ENCODE data around the gene KRT16. TPM values are rescaled to one million over a fixed set of nuclear protein-coding genes. Genes with fewer than 3 reads are reported as not detected.
"Not testable (repeated sequence)": the region's sequence is repeated elsewhere in the genome, so short reads cannot be mapped to it uniquely, and the experiment has no call there.

The KRT16 gene
- polyA plus RNA-seq (ENCODE audit: insufficient read length in 4 of 4): under 1 TPM in 1 of 4 donors, not detected in 3; 0.09 TPM

DNA sequence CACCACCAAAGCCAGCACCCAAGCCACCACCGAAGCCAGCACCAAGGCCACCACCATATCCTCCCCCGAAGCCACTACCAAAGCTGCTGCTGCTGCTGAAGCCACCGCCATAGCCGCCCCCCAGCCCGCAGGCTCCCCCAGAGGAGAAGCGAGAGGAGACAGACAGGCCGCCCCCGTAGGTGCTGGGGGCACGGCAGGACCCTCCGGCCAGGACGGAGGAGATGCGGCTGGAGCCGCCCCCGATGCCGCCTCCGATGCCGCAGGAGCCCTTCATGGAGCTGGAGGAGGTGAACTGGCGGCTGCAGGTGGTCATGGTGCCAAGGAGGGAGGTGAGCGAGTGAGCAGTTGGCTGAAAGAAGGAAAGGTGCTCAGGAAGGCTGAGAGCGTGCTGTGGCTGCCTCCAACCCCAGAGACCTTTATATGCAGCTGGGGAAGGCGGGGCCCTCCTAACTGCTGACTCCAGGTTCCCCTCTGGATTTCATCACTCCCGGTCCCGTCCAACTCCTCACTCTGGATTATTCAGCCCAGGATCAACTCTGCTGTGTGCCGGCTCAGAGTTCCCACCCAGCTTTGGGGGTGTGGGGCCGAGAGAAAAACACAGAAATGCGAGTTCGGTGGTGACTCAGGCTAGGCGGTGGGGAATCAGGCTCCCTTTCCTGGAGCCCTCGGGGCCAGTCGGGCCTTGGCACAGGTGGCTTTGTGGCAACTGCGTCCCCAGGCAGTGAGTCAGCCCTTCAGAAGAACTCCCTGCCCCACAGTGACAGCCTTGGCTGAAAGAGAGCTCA lies at the start of gene KRT16:
KRT16 (minus strand) TSS at position 392 of the 785 bp plus-strand sequence; CDS start at position 313, 79 bp downstream.
- DNase-seq (ENCODE audit: low read depth in 4 of 4, low spot score in 3 of 4): not testable (repeated sequence)

GRCh38 chr17:41660221-41660711 lies 47.7 kb upstream of the KRT16 start:
- no peak for DNase-seq (ENCODE audit: low read depth in 4 of 4, low spot score in 3 of 4)

DNA sequence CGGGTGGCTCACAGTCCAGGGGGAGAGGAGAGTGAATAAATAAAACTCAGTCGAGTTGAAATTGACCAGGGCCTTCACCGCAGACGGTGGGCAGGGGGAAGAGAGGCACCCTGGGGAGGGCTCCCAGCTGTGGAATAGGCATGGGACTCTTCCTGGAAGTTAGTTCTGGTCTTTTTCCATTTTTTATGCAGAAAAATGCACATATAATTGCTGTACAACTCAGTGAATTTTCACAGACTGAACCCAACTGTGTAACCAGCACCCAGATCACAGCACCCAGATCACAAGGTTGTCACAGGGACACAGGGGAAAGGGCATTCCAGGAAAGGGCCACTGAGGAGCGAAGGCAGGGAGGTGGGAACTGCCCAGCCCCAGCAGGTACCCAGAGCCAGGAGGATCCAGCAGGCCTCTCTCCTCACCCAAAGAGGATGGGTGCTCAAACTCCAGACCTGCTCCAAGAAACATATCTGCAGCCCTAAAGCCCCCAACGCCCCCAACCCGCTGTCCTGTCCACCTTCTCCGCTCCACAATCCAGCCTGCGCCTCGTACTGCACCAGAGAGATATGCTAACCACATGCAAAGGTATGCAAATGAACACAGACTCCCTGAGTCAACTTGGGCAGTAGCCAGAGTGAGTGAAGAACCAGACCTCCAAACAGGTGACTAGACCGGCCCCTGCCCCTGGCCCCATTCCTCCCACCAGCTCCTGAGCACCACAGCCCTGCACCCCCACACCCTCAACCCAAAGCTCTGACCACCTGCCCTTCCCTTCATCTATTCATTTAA lies 47.1 kb upstream of the KRT16 start:
- no peak for DNase-seq (ENCODE audit: low read depth in 4 of 4, low spot score in 3 of 4)

- DNase-seq (ENCODE audit: low read depth in 4 of 4, low spot score in 3 of 4): no peak
Measured at GRCh38 chr17:41658846-41659245, 46.3 kb upstream of the KRT16 start.

DNA sequence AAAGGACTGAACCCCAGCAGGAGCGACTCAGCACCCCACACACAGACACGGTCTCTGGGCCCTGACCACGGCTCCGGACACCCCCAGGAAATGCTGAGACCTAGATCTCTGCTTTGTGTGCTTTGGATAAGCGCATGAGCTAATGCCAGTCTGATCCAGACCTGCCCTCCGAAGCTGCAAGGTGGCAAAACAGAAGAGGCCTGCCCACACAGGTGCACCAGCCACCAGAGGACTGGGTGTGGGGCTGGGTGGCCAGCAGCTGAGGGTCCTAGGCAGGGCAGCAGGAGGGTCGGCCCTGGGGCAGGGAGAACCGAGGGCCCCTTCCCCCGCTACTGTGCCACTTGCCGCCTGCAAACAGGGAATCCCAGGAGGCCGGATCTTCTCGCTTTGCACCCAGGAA lies 45.4 kb upstream of the KRT16 start:
- DNase-seq (ENCODE audit: low read depth in 4 of 4, low spot score in 3 of 4): no peak

DNA sequence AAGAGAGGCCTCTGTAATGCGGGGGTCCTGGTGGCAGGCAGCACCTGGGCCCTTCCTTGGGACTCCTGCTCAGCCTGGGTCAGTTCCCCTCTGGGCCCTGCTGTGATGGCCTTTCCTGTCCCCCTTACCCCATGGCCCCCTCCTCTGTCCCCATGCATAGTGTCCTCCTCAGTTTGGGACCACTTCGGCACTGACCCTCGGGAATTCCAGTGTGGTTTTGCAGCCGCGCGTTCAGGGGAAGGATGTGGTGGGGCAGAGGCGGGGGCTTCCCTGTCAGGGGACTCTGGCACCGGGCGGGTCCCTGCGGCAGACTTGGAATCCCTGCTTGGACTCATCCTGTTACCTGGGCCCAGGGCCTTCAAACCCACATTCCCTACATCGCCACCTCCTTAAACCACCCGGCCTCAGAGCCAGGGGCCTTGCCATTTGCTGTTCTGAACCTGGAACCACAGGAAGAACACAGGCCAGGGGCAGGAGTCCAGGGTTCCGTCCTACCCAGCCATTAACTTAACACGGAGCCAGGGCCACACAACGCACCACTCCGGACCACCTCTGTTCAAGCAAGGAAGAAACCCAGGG lies 44.7 kb upstream of the KRT16 start:
- DNase-seq (ENCODE audit: low read depth in 4 of 4, low spot score in 3 of 4): no peak

- no peak for DNase-seq (ENCODE audit: low read depth in 4 of 4, low spot score in 3 of 4)
Measured at GRCh38 chr17:41656249-41657023, 43.9 kb upstream of the KRT16 start.

DNA sequence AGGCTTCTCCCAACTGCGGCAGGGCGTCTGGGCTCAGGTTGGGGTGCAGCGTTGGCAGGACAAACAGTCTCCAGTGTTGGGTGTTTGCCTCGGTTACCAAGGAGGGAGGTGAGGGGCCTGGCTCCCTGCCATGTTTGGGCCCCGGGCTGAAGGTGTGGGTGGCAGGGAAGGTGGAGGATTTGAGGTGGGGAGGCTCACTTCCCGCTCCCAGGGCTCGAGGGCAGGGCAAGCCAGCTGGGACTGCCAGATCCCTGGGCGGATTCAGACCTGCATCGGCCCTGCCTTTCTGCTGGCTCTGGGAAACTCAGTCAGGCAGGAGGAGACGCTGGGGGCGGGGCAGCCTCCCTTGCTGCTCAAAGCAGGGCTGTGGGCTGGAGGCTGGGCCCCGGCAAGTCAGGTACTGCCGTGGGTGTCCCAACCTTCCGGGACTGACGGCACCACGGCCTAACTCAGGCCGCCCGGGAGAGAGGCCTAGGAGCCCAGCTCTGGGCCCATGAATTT lies 43.1 kb upstream of the KRT16 start:
- DNase-seq (ENCODE audit: low read depth in 4 of 4, low spot score in 3 of 4): no peak

DNA sequence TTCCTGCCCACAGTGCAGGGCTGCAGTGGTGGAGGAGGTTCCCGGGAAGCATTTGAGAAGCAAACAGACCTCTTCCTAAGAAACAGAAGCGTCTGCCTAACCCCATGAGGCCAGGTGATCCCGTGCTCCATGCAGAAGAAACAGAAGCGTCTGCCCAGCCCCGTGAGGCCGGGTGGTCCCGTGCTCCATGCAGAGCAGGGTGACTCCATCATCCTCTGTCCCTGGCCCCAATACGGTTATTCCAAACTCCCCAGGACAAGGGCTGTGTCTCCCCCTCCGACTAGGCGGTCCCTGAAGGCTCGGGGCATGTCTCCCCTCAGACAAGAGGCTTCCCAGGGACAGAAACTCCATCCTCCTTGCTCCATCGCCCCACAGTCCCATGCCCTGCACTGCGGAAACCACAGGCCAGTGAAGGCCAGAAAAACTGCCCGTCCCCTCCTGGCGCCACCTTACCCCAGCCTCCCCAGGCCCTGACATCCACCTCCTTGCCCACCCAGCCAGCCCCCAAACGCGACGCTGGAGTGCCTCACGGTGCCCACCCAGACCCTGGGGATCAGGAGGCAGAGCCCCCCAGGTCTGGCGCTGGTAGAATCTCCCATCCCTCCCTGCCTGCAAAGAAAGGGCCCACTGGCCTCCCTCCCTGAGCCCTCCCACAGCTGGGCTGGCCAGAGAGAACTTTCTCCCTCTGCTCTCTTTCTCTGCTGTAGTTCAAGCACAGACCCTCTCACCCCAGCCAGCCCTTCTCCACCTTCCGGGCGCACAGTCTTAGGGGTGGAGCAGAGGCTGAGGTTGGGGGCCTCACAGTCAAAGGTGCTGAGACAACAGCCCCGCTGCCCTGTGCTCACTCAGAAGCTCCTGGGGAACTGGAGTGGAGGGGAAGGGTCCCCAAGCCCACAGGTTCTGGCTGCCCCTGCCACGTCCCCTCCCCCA lies 42.4 kb upstream of the KRT16 start:
- DNase-seq (ENCODE audit: low read depth in 4 of 4, low spot score in 3 of 4): no peak

DNA sequence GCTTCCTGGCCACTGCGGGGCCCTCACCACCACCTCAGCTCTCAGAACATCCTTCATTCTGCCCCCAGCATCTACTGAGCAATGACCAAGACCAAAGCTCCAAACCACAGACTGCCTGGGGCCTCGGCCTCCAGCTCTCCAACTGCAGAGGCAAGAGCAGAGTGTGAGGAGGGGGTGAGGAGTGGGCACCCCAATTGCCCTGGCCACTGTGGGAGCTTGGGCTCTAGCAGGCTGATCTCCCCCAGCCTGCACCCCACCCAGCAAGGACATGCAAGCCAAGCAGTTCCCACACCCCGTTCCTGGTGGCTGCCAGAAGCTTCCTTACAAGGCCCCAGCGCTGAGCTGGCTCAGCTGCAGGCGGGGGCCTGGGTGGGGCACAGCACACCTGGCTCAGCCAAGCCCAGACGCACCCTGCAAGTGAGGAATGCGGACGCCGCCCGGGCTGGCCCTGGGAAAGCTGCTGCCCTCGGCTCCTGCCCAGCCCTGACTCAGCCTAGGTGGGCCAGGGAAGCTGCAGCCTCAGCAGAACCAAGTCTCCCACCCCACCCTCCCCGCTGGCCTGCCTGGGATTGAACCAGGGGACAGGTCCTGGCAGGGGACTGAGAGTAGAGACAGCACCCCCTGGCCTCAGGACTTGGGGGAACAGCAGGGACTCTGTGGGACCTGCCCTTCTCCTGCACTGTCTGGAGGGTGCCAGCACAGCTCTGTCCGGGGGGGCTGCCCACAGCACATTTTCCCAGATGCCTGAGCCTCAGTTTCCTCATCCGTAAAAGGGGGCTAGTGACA lies 41.5 kb upstream of the KRT16 start:
- DNase-seq (ENCODE audit: low read depth in 4 of 4, low spot score in 3 of 4): no peak

- DNase-seq (ENCODE audit: low read depth in 4 of 4, low spot score in 3 of 4): no peak
Measured at GRCh38 chr17:41653421-41653820, 40.9 kb upstream of the KRT16 start.

DNA sequence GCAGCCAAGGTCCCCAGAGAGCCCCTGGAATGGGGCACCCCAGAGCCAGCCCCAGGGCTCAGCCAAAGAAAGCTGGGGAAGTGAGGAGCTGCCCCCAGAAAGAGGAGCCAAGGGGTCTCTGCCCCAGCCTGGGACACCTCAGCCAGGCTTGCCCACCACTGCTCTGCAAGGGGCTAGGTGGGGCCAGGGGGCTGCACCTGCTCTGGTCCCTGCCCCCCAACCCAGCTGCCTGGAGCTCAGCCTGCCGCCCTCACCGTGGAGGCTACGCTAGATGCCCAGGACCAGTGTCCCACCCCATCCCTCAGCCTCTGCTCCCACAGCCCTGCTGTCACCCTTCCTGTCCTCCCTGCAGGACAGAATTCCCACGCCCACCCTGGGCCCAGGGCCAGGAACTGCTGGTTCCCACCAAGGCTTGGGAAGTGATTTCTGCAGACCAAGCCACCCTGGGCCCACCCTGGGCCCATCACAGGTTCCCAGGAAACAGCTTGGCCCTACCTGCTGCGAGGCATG lies 39.9 kb upstream of the KRT16 start:
- no peak for DNase-seq (ENCODE audit: low read depth in 4 of 4, low spot score in 3 of 4)

GRCh38 chr17:41651625-41652460 lies 39.3 kb upstream of the KRT16 start:
- no peak for DNase-seq (ENCODE audit: low read depth in 4 of 4, low spot score in 3 of 4)

GRCh38 chr17:41650794-41651624 lies 38.4 kb upstream of the KRT16 start:
- DNase-seq (ENCODE audit: low read depth in 4 of 4, low spot score in 3 of 4): no peak

DNA sequence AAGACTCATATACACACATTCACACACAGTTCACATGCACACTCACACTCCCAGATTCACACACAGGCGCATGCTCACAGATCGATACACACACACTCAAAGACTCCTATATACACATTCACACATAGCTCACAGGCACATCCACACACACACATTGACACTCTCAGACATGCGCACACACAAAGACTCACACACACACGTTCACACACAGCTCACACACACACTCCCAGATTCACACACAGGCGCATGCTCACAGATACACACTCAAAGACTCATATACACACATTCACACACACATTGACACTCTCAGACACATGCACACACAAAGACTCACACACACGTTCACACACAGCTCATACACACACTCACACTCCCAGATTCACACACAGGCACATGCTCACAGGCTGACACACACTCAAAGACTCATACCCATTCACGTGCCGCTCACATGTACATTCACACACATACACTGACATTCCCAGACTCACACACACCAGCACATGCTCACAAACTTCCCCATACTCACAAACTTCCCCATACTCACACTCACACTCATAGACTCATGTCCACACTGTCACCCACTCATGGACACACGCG lies 37.5 kb upstream of the KRT16 start:
- no peak for DNase-seq (ENCODE audit: low read depth in 4 of 4, low spot score in 3 of 4)
